Cortex of kidney (tissue), 1 donor: ENCODE data around the gene SENP6.
"Not testable (repeated sequence)": the region's sequence is repeated elsewhere in the genome, so short reads cannot be mapped to it uniquely, and the experiment has no call there.

ENCODE experiments used
- DNase-seq: peaks from one replicate; lab custom pipeline; 2025; lab: John Stamatoyannopoulos, UW

Gene SENP6

GRCh38 chr6:75608304-75608703 is 6.6 kb downstream of the SENP6 start:
- DNase-seq = no peak

DNA sequence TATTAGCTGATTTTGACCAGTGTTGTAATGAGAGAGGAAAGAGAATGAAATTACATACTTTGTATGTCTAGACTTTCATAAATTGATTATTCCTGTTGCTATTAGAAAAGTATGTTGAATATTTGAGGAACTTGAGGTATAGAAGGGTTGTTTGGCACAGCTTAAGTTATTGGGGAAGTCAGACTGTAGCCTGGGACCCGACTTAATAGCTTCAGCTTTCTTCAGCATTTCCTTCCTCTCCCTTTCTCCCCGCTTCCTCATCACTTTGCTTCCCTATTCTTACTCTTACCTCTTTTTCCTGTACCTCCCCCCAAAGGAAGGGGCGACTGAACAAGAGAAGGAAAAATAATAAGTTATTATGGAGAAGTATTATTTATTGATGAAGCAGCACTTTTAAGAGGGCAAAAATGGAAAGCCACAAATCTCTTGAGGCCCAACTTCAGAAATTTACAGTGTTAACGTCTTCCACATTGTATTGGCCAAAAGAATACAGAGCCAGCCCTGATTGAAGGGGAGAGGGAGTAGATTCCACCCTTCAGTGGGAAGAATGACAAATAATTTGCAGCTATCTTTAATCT is 7.4 kb downstream of the SENP6 start:
- DNase-seq = no peak

GRCh38 chr6:75609639-75610590 is 8.2 kb downstream of the SENP6 start:
- DNase-seq = no peak

- no peak for DNase-seq
Measured at GRCh38 chr6:75611011-75611701, 9.5 kb downstream of the SENP6 start.

DNA sequence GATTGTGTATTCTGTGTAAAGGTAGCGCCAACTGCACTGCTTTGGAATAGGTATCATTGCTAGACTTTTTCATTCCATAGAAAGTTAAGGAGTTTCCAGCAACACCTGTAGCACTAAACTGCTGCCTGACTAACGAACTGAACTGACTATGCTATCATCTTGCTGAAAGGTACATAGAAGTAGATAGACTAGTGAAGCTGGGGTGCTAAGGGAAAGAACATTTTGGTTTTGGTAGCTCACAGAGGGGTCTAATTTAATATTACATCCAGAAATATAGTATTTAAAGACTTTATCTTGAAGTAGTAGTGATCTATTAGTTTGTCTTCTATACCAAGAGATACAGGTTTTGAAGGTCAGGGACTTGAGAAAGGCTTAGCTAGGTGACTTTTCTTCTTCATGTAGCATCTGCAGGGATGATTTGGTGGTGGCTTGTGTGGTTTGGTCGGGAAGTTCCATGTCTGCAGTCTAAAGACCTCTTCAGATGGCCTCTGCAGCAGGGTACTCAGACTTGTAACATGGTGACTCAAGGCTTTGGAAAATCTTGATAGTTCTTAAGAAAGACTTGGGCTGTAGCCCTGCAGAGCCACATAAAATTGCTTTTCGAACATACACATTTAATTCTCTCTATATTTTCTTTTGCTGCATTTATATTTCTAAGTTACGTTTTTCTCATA is 10.2 kb downstream of the SENP6 start:
- no peak for DNase-seq

DNA sequence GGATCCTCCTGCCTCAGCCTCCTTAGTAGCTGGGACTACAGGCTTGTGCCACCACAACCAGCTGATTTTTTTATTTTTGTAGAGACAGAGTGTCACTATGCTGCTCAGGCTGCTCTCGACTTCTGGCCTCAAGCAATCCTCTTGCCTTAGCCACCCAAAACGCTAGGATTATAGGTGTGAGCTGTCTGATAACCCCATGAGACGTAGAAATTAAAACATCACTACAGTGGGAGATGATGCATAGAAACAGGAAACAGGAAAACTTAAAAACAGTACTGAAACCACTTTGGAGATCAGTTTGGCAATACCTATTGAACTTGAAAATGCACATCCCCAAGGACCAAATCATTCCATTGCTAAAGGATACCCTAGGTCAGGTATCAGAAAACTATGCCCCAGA is 10.8 kb downstream of the SENP6 start:
- no peak for DNase-seq

DNA sequence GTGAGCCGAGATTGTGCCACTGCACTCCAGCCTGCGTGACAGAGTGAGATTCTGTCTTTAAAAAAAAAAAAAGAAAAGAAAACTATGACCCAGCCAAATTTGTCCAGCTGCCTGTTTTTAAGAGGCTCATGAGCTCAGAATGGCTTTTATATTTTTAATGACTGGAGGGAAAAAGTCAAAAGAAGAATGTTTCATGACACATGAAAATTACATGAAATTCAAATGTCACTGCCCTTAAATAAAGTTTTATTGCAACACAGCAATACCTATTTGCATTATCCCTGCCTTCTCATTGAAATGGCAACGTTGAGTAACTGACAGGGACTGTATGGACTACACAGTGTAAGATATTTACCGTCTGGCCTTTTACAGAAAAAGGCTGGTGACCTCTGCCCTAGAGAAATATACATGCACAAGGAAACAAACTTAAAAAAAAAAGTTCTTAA is 11.4 kb downstream of the SENP6 start:
- DNase-seq = no peak

GRCh38 chr6:75618437-75618836 is 16.8 kb downstream of the SENP6 start:
- DNase-seq = no peak

- no peak for DNase-seq
Measured at GRCh38 chr6:75619230-75619899, 17.7 kb downstream of the SENP6 start.

- DNase-seq = no peak
Measured at GRCh38 chr6:75620381-75621304, 19.0 kb downstream of the SENP6 start.

GRCh38 chr6:75621846-75622245 is 20.2 kb downstream of the SENP6 start:
- no peak for DNase-seq

- DNase-seq = no peak
Measured at GRCh38 chr6:75623491-75623890, 21.8 kb downstream of the SENP6 start.

GRCh38 chr6:75624335-75624734 is 22.7 kb downstream of the SENP6 start:
- DNase-seq = no peak

GRCh38 chr6:75624988-75625387 is 23.3 kb downstream of the SENP6 start:
- no peak for DNase-seq

GRCh38 chr6:75626561-75626960 is 24.9 kb downstream of the SENP6 start:
- DNase-seq = no peak

DNA sequence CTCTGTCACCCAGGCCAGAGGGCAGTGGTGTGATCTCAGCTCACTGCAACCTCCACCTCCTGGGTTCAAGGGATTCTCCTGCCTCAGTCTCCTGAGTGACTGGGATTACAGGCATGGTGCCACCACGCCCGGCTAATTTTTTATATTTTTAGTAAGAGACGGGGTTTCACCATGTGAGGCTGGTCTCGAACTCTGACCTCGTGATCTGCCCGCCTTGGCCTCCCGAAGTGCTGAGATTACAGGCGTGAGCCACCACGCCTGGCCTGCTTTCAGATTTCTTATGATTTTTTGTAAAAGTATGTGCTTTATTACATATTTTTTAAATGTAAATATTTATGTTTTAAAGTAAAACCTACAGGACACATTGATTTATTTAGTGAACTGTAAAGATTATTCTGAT is 26.0 kb downstream of the SENP6 start:
- not testable (repeated sequence) for DNase-seq

GRCh38 chr6:75631859-75632635 is 30.4 kb downstream of the SENP6 start:
- DNase-seq = no peak

- DNase-seq = no peak
Measured at GRCh38 chr6:75633045-75633444, 31.4 kb downstream of the SENP6 start.

DNA sequence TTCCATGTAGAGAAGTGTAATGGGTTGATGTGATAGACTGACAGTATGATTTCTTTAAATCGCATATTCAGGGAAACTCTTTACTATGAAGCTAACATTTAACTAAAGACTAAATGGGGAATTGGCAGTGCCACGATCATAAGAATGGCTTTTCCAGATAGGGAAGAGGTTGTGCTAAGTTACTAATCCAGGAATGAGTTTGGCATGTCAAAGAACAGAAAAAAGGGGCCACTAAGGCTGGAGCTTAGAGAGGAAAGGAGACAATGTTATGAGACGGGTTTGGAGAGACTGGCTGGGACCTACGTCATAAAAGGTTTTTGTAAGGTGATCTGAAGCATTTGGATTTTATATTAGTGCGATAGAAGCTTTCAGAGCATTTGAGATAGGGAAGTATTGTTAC is 40.6 kb downstream of the SENP6 start:
- no peak for DNase-seq

- no peak for DNase-seq
Measured at GRCh38 chr6:75643173-75643572, 41.5 kb downstream of the SENP6 start.
